ENCODE measurements around the gene RHOC.

- TF ChIP-seq, protein P1, sequence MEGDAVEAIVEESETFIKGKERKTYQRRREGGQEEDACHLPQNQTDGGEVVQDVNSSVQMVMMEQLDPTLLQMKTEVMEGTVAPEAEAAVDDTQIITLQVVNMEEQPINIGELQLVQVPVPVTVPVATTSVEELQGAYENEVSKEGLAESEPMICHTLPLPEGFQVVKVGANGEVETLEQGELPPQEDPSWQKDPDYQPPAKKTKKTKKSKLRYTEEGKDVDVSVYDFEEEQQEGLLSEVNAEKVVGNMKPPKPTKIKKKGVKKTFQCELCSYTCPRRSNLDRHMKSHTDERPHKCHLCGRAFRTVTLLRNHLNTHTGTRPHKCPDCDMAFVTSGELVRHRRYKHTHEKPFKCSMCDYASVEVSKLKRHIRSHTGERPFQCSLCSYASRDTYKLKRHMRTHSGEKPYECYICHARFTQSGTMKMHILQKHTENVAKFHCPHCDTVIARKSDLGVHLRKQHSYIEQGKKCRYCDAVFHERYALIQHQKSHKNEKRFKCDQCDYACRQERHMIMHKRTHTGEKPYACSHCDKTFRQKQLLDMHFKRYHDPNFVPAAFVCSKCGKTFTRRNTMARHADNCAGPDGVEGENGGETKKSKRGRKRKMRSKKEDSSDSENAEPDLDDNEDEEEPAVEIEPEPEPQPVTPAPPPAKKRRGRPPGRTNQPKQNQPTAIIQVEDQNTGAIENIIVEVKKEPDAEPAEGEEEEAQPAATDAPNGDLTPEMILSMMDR (IDR thresholded peaks at IDR 0.05) = no peak
- TF ChIP-seq, protein P2, sequence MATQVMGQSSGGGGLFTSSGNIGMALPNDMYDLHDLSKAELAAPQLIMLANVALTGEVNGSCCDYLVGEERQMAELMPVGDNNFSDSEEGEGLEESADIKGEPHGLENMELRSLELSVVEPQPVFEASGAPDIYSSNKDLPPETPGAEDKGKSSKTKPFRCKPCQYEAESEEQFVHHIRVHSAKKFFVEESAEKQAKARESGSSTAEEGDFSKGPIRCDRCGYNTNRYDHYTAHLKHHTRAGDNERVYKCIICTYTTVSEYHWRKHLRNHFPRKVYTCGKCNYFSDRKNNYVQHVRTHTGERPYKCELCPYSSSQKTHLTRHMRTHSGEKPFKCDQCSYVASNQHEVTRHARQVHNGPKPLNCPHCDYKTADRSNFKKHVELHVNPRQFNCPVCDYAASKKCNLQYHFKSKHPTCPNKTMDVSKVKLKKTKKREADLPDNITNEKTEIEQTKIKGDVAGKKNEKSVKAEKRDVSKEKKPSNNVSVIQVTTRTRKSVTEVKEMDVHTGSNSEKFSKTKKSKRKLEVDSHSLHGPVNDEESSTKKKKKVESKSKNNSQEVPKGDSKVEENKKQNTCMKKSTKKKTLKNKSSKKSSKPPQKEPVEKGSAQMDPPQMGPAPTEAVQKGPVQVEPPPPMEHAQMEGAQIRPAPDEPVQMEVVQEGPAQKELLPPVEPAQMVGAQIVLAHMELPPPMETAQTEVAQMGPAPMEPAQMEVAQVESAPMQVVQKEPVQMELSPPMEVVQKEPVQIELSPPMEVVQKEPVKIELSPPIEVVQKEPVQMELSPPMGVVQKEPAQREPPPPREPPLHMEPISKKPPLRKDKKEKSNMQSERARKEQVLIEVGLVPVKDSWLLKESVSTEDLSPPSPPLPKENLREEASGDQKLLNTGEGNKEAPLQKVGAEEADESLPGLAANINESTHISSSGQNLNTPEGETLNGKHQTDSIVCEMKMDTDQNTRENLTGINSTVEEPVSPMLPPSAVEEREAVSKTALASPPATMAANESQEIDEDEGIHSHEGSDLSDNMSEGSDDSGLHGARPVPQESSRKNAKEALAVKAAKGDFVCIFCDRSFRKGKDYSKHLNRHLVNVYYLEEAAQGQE (IDR thresholded peaks at IDR 0.05; ENCODE audit: insufficient read depth in 1 of 2, low read depth in 2 of 2, low read length in 1 of 2) = no peak
- no peak for TF ChIP-seq POLR2AphosphoS5 (IDR thresholded peaks at IDR 0.05; ENCODE audit: low read depth, low read length)
- no peak for TF ChIP-seq SIN3A (IDR thresholded peaks at IDR 0.05; ENCODE audit: borderline replicate concordance, insufficient read depth, low read depth, low read length)
- no peak for TF ChIP-seq TCF7L2 (IDR thresholded peaks at IDR 0.05; ENCODE audit: low read depth, low read length)
Observed at GRCh38 chr1:112710159-112710558, 3.2 kb upstream of the RHOC start.

Measured in Panc1 (cell line).